HG03520 (cell line): ENCODE measurements around the gene AK1.
"Not testable (repeated sequence)": the region's sequence is repeated elsewhere in the genome, so short reads cannot be mapped to it uniquely, and the experiment has no call there.

Experiments
- ATAC-seq: cut with Tn5 transposase; IDR thresholded peaks from one replicate; pipeline ENCODE4 v1.9.1; 2021; ENCODE audit warnings: mild to moderate bottlenecking, moderate library complexity; ENCODE audit not compliant: unreplicated experiment

Gene AK1

DNA sequence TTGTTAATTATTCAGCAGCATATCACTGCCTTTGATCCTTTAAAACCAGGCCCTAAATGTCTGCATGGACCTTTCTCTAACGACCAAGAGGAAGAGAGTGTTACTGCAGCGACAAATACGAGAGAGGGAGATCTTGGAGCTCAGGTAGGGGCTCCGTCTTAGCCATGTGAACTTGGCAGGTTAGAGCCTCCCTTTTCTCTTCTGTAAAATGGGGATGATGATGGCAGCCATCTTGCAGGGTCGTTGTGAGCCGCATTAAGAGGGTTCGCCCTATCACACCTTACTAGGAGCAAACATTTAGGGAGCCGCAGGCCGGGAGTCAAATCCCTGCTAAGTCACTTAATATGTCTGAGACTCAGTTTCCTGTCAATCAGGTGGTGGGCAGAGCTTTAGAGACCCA lies 24.6 kb downstream of the AK1 start:
- ATAC-seq = no peak

DNA sequence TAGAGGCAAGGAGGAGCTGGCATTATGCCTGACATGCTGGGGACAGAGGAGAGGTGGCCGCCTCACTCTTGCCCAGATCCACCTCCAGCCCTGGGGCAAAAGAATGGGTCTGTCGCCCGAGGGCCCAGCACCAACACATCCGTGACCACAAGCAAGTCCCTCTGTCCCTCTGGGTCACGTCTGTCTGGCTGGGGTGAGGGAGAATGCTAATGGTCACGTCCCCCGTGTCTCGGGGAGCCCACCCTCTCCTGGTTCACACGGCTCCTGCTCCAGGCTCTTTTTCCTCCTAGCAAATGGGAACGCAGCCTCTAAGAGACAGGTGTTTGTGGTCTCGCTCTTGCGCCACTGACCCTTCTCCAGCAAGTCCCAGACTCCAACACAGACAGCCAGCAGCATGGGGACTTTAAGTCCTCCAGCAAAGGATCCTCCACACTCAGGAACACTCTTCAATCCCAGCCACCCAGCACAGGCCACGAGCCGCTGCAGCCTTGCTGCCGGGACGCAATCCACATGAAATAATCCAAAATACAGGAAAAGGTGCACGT lies 27.1 kb downstream of the AK1 start:
- ATAC-seq = no peak

- ATAC-seq = no peak
Measured at GRCh38 chr9:127848756-127849504, 28.5 kb downstream of the AK1 start.

DNA sequence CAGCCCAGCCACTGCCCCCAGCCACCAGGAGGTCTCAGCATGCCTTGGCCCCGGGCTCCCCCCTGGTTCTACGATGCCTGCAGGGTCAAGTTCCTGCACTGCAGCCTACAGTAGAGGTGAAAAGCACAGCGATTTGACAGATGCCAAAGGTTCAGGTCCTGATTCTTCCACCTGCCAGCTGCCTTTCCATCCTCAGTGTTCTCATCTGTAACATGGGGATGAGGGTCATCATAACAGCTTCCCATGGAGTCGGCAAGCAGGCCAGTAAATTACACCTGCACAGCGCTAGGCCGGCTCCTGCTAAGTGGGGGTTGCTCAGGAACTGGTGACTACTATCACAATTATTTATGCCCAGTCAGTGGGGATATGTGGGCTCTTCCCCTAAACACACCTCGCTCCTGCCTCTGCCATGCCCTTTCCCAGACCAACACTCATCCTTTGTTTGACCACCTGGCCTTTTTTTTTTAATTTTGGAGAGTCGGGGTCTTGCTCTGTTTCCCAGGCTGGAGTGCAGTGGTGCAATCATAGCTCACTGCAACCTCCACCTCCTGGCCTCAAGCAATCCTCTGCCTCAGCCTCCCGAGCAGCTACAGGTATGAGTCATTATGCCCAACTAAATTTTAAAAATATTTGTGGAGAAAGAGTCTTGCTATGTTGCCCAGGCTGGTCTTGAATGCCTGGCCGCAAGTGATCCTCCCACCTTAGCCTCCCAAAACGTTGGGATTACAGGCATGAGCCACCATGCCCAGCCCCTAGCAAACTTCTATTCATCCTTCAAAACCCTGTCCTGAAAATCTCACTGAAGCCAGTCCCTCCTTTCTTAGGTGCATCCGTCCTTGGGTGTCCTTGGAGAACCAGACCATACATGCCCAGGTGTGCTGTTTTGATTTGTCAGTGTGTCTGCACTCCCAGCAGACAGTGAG lies 29.4 kb downstream of the AK1 start:
- ATAC-seq = no peak

DNA sequence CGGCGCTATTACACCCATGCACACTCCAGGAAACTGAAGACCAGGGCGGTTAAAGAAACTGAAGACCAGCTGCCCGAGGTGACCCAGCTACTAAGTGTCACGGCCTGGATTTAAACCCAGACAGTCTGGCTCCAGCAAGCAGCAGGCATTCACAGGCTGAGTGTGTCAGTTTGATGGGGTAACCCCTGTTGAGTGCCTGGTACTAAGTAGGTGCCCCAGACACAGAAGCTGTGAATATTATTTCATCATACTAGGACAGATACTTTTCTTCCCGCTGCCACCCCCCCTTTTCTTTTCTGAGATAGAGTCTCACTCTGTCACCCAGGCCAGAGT lies 30.3 kb downstream of the AK1 start:
- no peak for ATAC-seq

DNA sequence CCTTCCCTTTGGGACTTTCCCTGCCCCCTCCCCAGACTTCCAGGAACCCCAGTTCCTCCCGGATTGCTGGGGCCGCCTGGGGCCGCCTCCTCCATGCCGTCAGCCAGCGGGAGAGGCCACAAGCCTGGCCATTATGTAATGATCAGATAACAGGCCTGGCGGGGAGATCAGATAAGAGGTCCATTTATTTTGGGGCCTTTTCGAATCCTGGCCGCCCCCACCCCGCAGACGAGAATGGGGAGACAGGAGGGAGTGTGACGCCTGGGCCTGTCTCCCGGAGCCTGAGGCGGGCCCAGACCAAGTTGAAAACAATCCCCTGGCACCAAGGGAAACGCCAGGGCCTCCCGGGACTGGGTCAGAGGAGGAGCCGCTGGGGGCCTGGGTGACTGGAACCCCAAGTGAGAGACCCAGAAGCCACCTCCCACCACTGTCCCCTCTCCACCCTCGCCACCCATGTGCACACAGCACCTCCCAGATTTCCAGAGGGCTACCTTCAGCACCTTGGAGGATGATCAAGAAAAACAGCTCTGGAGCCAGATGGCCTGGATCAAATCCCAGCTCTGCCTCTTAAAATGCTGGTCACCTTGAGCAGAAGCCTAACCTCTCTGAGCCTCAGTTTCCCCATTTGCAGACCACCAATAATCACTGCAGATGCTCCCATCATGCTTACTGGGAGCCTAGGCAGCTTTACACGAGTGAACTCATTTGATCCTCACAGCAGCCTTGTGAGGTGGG lies 30.9 kb downstream of the AK1 start:
- no peak for ATAC-seq

DNA sequence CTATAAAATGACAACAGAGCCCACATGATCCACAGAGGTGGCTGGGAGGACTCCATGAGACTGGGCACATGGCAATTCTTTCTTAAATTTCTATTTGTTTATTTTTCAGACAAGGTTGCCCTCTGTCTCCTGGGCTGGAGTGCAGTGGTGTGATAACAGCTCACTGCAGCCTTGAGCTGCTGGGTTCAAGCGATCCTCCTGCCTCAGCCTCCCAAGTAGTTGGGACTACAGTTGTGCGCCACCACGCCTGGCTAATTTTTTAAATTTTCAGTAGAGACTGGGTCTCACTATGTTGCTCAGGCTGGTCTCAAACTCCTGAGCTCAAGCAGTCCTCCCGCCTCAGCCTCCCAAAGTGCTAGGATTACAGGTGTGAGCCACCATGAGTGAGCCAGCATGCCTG lies 31.9 kb downstream of the AK1 start:
- ATAC-seq = not testable (repeated sequence)

- no peak for ATAC-seq
Measured at GRCh38 chr9:127844821-127845359, 32.6 kb downstream of the AK1 start.

DNA sequence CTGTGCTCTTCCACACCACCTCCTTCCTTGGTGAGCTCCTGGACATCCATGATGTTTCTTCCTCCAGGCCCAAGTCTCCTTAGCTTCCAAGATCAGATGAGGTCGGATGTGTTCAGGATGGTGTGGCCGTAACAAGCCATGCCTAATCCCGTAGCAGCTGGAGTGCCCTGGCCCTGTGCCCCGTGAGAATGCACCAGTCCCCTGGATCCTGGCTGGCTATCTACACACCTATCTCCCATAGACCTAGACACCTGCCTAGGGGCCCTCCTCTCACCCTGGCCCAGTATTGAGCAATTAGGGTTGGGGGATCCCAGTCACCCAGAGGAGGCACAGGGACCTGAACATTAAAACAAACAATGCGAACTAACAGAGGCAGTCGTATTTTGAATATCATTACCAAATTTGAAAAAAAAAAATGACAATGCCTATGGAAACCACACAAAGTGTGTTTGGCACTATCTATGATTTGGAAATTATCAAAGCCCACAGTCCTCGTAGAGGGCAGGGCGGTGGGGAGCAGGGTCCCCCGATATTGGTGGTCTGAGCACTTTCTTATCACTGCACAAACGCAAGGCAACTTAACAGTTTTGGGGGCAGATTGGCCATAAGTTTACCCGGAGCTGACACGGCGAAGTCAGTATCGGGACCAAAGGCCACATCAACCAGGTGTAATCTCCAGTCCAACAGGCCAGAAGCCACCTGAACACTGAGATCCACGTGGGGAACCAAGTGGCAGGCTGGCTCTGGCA lies 36.2 kb downstream of the AK1 start:
- no peak for ATAC-seq

DNA sequence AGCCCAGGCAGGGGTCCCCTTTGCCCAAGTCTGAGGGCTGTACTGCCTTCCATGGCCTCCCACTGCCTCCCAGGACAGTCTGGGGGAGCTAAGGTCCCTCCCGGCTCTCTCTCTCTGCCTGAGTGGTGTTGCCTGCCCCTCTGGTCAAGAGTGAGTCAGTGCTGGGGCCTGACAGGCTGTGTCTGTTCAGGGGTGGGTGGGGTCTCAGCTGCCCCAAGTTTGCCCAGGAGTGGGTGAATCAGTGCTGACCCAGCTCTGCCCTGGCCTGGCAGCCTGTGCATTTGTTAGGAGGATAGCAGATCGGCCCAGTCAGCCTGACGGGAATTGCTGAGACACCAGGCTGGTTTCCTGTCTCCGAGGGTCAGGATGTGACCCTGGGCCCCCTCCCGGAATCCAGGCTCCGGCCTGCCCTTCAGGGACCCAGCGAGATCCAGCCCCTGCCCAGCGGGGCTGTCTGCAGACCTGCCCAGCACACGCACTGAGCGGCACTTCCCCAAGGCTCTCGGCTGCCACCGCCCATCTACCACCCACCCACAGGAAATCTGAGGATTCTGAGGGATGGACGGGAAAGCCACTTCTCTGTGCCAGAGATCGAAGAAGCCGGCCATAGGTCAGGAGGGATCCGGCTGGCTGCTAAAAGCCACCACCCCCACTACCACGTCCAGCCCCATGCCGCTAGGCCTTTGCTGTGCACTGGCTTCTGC lies 38.9 kb downstream of the AK1 start:
- ATAC-seq = no peak

DNA sequence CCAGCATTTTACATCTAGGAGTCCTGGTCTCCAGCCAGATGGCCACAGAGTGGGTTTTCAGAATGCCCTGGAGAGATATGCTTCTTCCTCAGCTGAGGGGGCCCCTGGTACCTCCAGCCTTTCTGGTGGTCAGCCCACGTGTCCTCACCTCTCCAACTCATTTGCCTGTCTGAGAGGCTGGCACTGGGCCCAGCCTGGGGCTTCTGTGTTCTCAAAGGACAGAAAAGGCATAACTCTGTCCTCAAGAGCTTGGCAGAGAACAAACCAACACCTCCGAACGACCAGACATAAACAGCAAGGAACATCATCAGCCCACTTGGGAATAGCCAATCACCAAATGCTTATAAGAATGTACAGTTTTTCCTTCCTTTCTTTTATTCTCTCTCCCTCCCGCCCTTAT lies 40.1 kb downstream of the AK1 start:
- ATAC-seq = no peak

- not testable (repeated sequence) for ATAC-seq
Measured at GRCh38 chr9:127836561-127836960, 40.9 kb downstream of the AK1 start.

DNA sequence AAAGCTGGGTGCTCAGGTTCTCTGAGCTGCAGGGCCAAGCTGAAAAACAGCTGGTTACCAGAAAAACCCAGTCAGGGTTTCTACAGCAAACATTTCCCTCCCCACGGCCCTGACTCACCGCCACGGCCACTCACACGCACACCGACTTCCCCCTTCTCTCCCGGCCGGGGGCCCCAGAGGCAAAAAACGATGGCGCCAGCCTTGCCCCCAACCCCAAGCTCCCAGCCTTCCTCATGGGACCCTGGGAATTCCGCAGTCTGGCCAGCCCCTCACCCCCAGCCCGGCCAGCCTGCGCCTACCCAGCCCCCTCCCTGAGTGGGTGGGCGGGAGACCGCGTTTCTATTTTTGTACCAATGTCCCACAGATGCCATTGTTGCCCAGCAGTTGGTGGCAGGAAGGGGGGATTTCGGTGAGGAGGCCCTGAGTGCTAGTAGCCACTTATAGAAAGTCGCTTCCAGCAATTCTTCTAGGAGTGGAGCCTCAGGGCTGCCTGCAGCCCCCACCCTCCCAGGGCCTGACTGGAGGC lies 41.4 kb downstream of the AK1 start:
- ATAC-seq = no peak

DNA sequence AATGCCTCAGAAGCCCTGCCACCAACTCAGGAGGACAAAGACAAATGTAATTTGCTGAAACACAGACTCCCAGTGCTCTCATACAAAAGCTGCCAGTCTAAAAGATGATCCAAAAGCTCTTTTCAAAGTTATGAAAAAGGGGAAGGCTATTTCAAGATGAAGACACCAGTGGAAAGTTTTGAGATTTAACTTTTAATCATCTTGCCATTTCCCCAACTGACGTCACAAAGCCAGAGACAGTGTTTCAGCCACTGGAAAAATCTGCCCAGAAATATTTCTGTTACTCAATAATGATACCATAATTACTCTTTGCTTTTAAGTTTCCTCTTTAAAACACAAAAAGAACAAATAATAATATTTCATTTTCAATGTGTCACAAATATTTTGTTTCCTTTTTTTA lies 43.9 kb downstream of the AK1 start:
- no peak for ATAC-seq

DNA sequence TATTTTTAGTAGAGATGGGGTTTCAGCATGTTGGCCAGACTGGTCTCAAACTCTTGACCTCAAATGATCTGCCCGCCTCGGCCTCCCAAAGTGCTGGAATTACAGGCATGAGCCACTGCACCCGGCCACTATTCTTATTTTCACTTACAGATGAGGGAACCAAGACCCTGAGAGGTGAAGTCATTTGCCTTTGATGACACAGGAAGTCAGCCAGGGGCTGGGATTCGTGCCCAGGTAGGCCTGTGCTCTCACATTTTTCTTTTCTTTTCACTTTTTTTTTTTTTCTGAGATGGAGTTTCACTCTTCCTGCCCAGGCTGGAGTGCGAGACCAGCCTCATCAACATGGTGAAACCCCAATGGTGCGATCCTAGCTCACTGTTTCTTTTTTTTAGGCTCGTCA lies 45.2 kb downstream of the AK1 start:
- no peak for ATAC-seq

DNA sequence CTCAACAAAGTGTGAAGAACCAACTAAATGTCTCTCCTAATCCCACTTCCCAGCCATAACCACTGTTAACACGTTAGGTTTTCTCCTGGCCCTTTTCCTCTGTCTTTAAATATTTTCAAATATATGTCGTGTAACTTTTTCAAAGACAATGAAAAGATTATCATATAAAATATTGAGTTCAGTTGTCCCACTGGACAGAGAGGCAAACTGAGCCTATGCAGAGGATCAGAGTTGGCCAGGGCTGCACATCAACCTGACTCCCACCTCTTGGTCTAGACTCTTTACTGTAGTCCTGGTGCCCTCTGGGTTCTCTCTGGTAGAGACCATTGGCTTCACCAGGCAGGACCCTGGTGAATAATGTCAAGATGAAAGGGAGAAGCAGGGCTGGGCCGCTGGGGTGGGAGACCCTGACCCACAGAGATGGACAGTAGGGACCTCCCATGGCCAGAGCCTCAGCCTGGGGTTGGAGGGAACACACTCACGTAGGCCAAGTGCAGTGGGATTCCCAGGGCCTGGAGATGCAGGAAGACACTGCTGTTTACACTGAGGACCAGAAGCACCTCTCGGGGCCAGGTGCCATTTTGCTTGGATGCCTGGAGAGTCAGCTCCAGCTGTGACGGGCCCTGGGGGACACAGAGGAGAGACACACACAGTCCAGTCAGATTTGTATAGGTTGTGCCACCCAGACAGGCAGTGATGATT lies 48.1 kb downstream of the AK1 start:
- no peak for ATAC-seq

- no peak for ATAC-seq
Measured at GRCh38 chr9:127828262-127829031, 49.0 kb downstream of the AK1 start.

GRCh38 chr9:127826253-127826913 lies 51.1 kb downstream of the AK1 start:
- ATAC-seq = no peak
